Smooth muscle cell (in vitro differentiated cells): ENCODE measurements around the gene SLC38A10. TPM values are rescaled to one million over a fixed set of nuclear protein-coding genes. Genes with fewer than 3 reads are reported as not detected.

Experiments
- DNase-seq: peaks from one replicate; lab custom pipeline; 2025; ENCODE audit not compliant: unreplicated experiment; lab: John Stamatoyannopoulos, UW
- H2AFZ ChIP-seq: fragments of 200-600 bp; sonication (generic); 2 replicates; pipeline ENCODE4 v1.6.0; 2016; ENCODE audit warnings: antibody characterized with exemption, low read depth, mild to moderate bottlenecking
- H3F3A ChIP-seq: fragments of 200-600 bp; sonication (generic); 2 replicates; pipeline ENCODE4 v1.6.0; 2017; ENCODE audit warnings: antibody characterized with exemption, low read depth
- H3K27ac ChIP-seq: fragments of 200-600 bp; sonication (generic); 2 replicates; pipeline ENCODE4 v1.5.1; 2016; ENCODE audit warnings: low read depth, mild to moderate bottlenecking
- H3K27me3 ChIP-seq: fragments of 200-600 bp; sonication (generic); 2 replicates; pipeline ENCODE4 v1.6.1; 2016; ENCODE audit warnings: low read depth, mild to moderate bottlenecking
- H3K36me3 ChIP-seq: fragments of 200-600 bp; sonication (generic); 2 replicates; pipeline ENCODE4 v1.5.1; 2016; ENCODE audit warnings: low read depth
- H3K4me1 ChIP-seq: fragments of 200-600 bp; sonication (generic); 2 replicates; pipeline ENCODE4 v1.5.1; 2016; ENCODE audit warnings: low read depth
- H3K4me2 ChIP-seq: fragments of 200-600 bp; sonication (generic); 2 replicates; pipeline ENCODE4 v1.6.0; 2016; ENCODE audit warnings: mild to moderate bottlenecking
- H3K4me3 ChIP-seq: fragments of 200-600 bp; sonication (generic); 2 replicates; pipeline ENCODE4 v1.5.1; 2016; ENCODE audit warnings: mild to moderate bottlenecking
- H3K79me2 ChIP-seq: fragments of 200-600 bp; sonication (generic); 2 replicates; pipeline ENCODE4 v1.6.0; 2016; ENCODE audit warnings: low read depth, mild to moderate bottlenecking
- H3K9ac ChIP-seq: fragments of 200-600 bp; sonication (generic); 2 replicates; pipeline ENCODE4 v1.6.0; 2016; ENCODE audit warnings: low read depth
- H3K9me3 ChIP-seq: fragments of 200-600 bp; sonication (generic); replicated peaks from 2 replicates; pipeline ENCODE4 v1.5.1; 2016; ENCODE audit warnings: low read depth
- H4K20me1 ChIP-seq: fragments of 200-600 bp; sonication (generic); 2 replicates; pipeline ENCODE4 v1.6.0; 2016; ENCODE audit warnings: low read depth
- WGBS: methylation state at CpG from one replicate; pipeline ENCODE4 v1.1.7; 2016; ENCODE audit warnings: low lambda C conversion rate; 5-methylcytosine and 5-hydroxymethylcytosine counted together
- polyA plus RNA-seq: library from polyadenylated mRNA; unstranded; fragments of >200 nt; fragmentation: Nextera tagmentation; extraction: Ambion mirVana; gene quantifications from 2 replicates; pipeline ENCODE4 v1.2.1, GENCODE V29; 2016
- total RNA-seq: library from RNA; depleted of rRNA; stranded (reverse); fragments of >200 nt; gene quantifications from 2 replicates; pipeline ENCODE4 v1.2.3, GENCODE V29; 2014
- TF ChIP-seq, protein P1 (sequence below): fragments of 200-600 bp; sonication (generic); IDR thresholded peaks from 2 replicates; pipeline ENCODE4 v1.5.1; 2017; ENCODE audit warnings: borderline replicate concordance, mild to moderate bottlenecking, antibody characterized with exemption; ENCODE audit not compliant: insufficient read depth, poor library complexity, severe bottlenecking

SLC38A10 gene
- total and polyA plus RNA-seq, 2 experiments from 2014 or later = 61.6 to 97.1 TPM

GRCh38 chr17:81332118-81332834 lies 37.2 kb upstream of the SLC38A10 start:
- H3K4me1 ChIP-seq = peaks cover 29% of the 10 kb centered on the region
- peaks cover 5% of the 10 kb centered on the region for H3F3A ChIP-seq
- peaks cover 7% of the 10 kb centered on the region for H3K79me2 ChIP-seq
- DNase-seq = no peak
- H4K20me1 ChIP-seq = no peaks in the 10 kb centered on the region
- no peak overlapping the region for H3K4me2 ChIP-seq
- no peaks in the 10 kb centered on the region for H3K36me3 ChIP-seq
- no peaks in the 10 kb centered on the region for H3K27me3 ChIP-seq
- TF ChIP-seq, protein P1, sequence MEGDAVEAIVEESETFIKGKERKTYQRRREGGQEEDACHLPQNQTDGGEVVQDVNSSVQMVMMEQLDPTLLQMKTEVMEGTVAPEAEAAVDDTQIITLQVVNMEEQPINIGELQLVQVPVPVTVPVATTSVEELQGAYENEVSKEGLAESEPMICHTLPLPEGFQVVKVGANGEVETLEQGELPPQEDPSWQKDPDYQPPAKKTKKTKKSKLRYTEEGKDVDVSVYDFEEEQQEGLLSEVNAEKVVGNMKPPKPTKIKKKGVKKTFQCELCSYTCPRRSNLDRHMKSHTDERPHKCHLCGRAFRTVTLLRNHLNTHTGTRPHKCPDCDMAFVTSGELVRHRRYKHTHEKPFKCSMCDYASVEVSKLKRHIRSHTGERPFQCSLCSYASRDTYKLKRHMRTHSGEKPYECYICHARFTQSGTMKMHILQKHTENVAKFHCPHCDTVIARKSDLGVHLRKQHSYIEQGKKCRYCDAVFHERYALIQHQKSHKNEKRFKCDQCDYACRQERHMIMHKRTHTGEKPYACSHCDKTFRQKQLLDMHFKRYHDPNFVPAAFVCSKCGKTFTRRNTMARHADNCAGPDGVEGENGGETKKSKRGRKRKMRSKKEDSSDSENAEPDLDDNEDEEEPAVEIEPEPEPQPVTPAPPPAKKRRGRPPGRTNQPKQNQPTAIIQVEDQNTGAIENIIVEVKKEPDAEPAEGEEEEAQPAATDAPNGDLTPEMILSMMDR = no peak
- H3K27ac ChIP-seq = no peak overlapping the region
- no peaks in the 10 kb centered on the region for H3K9me3 ChIP-seq
- H3K4me3 ChIP-seq = no peak overlapping the region
- 90% methylated on average over 18 of the region's 18 CpGs for WGBS
- H3K9ac ChIP-seq = no peak overlapping the region
- H2AFZ ChIP-seq = no peak overlapping the region

DNA sequence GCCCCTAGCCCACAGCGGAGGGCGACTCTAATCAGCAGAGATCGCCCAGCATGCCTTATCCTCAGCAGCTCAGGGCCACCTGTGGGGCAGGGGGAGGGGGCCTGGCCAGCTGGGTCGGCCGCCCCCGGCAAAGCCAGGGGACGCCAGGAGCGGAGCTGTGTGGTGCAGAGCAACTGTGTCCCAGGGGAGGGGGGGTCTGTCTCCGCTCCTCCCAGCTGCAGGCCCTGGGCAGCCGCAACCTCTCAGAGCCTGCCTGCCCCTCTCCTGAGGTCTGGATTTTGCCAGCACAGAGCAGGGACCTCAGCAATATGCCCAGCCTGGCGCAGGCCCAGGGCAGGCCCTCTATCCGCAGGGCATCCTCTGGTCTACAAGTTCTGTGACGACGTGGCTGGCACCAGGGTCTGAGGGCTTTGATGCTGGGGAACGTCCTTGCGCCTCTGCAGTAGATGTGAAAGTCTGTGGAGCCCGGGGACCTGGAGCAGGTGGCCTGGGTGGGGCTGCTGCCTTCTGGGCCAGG lies 36.5 kb upstream of the SLC38A10 start:
- H2AFZ ChIP-seq = no peak overlapping the region
- peaks cover 5% of the 10 kb centered on the region for H3F3A ChIP-seq
- WGBS = 93% methylated on average over 17 of the region's 17 CpGs
- no peaks in the 10 kb centered on the region for H4K20me1 ChIP-seq
- H3K27ac ChIP-seq = no peak overlapping the region
- H3K79me2 ChIP-seq = peaks cover under 1% of the 10 kb centered on the region
- H3K27me3 ChIP-seq = no peaks in the 10 kb centered on the region
- no peaks in the 10 kb centered on the region for H3K36me3 ChIP-seq
- H3K9me3 ChIP-seq = no peaks in the 10 kb centered on the region
- no peak for DNase-seq
- no peak overlapping the region for H3K4me2 ChIP-seq
- no peak overlapping the region for H3K4me3 ChIP-seq
- H3K4me1 ChIP-seq = peaks cover 29% of the 10 kb centered on the region
- H3K9ac ChIP-seq = no peak overlapping the region
- TF ChIP-seq, protein P1 = no peak

GRCh38 chr17:81330884-81331245 lies 35.8 kb upstream of the SLC38A10 start:
- H2AFZ ChIP-seq = no peak overlapping the region
- no peak overlapping the region for H3K9ac ChIP-seq
- WGBS = 87% methylated on average over 10 of the region's 10 CpGs
- H3K36me3 ChIP-seq = no peaks in the 10 kb centered on the region
- peaks cover 5% of the 10 kb centered on the region for H3F3A ChIP-seq
- no peaks in the 10 kb centered on the region for H3K79me2 ChIP-seq
- DNase-seq = no peak
- no peaks in the 10 kb centered on the region for H3K9me3 ChIP-seq
- no peak overlapping the region for H3K4me2 ChIP-seq
- TF ChIP-seq, protein P1 = no peak
- peaks cover 29% of the 10 kb centered on the region for H3K4me1 ChIP-seq
- H4K20me1 ChIP-seq = no peaks in the 10 kb centered on the region
- no peak overlapping the region for H3K27ac ChIP-seq
- H3K4me3 ChIP-seq = no peak overlapping the region
- no peaks in the 10 kb centered on the region for H3K27me3 ChIP-seq
